ENCODE results near the gene MAP2K7.

GRCh38 chr19:7931221-7932061, 27.8 kb downstream of the MAP2K7 start:
- TF ChIP-seq, protein P1, sequence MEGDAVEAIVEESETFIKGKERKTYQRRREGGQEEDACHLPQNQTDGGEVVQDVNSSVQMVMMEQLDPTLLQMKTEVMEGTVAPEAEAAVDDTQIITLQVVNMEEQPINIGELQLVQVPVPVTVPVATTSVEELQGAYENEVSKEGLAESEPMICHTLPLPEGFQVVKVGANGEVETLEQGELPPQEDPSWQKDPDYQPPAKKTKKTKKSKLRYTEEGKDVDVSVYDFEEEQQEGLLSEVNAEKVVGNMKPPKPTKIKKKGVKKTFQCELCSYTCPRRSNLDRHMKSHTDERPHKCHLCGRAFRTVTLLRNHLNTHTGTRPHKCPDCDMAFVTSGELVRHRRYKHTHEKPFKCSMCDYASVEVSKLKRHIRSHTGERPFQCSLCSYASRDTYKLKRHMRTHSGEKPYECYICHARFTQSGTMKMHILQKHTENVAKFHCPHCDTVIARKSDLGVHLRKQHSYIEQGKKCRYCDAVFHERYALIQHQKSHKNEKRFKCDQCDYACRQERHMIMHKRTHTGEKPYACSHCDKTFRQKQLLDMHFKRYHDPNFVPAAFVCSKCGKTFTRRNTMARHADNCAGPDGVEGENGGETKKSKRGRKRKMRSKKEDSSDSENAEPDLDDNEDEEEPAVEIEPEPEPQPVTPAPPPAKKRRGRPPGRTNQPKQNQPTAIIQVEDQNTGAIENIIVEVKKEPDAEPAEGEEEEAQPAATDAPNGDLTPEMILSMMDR (IDR thresholded peaks at IDR 0.05) = no peak
- no peak for TF ChIP-seq POLR2AphosphoS5 (IDR thresholded peaks at IDR 0.05)
- no peak for TF ChIP-seq POLR2A (IDR thresholded peaks at IDR 0.05)
- no peak for TF ChIP-seq EP300 (IDR thresholded peaks at IDR 0.05; ENCODE audit: low read depth)

Data from transverse colon (tissue), 4 donors.